HepG2 (cell line): Measurements from ENCODE around the gene NAT14. TPM values are rescaled to one million over a fixed set of nuclear protein-coding genes. Genes with fewer than 3 reads are reported as not detected.

Experiments
- FOXO1 ChIP-seq: sonication (generic); formaldehyde crosslinking; IDR thresholded peaks from 2 replicates; pipeline ENCODE4 v1.4.0; 2020; ENCODE audit warnings: missing genetic modification reagents
- FUBP1 ChIP-seq: sonication (generic); formaldehyde crosslinking; IDR thresholded peaks from 2 replicates; pipeline ENCODE4 v1.5.1; 2020; ENCODE audit warnings: missing genetic modification reagents, mild to moderate bottlenecking, borderline replicate concordance
- GTF3A ChIP-seq: sonication (generic); formaldehyde crosslinking; conservative IDR thresholded peaks from 2 replicates; pipeline ENCODE4 v1.4.0; 2020; ENCODE audit warnings: mild to moderate bottlenecking, missing genetic modification reagents
- HIVEP1 ChIP-seq: sonication (generic); formaldehyde crosslinking; IDR thresholded peaks from 2 replicates; pipeline ENCODE4 v1.4.0; 2020; ENCODE audit warnings: mild to moderate bottlenecking, missing genetic modification reagents
- KLF11 ChIP-seq: IDR thresholded peaks from 2 replicates; pipeline ENCODE4 v1.6.1; 2016; ENCODE audit warnings: missing compliant biosample characterization
- KLF6 ChIP-seq: IDR thresholded peaks from 2 replicates; pipeline ENCODE4 v1.8.0; 2016; ENCODE audit warnings: missing biosample characterization, missing genetic modification reagents
- MBNL3 ChIP-seq: fragments of 250-450 bp; sonication (Bioruptor Pico); conservative IDR thresholded peaks from 2 replicates; pipeline ENCODE4 v1.8.0; 2022; ENCODE audit warnings: mild to moderate bottlenecking, inconsistent platforms
- MNT ChIP-seq: fragments of 450-650 bp; IDR thresholded peaks from 2 replicates; pipeline ENCODE4 v1.6.1; 2016
- SIX1 ChIP-seq: sonication (generic); formaldehyde crosslinking; IDR thresholded peaks from 2 replicates; pipeline ENCODE4 v1.4.0; 2020; ENCODE audit warnings: missing genetic modification reagents, borderline replicate concordance
- ZBTB38 ChIP-seq: sonication (generic); formaldehyde crosslinking; IDR thresholded peaks from 2 replicates; pipeline ENCODE4 v1.5.1; 2020; ENCODE audit warnings: mild to moderate bottlenecking, missing genetic modification reagents
- ZBTB43 ChIP-seq: sonication (generic); formaldehyde crosslinking; conservative IDR thresholded peaks from 2 replicates; pipeline ENCODE4 v1.4.0; 2020; ENCODE audit warnings: missing genetic modification reagents
- ZFP1 ChIP-seq: IDR thresholded peaks from 2 replicates; pipeline ENCODE4 v1.6.1; 2016
- ZFP36 ChIP-seq: fragments of 150-350 bp; IDR thresholded peaks from 2 replicates; pipeline ENCODE4 v1.6.1; 2018; ENCODE audit warnings: borderline replicate concordance, low read length, low read depth; ENCODE audit not compliant: partially characterized antibody
- ZNF124 ChIP-seq: sonication (generic); formaldehyde crosslinking; IDR thresholded peaks from 2 replicates; pipeline ENCODE4 v1.4.0; 2020; ENCODE audit warnings: missing genetic modification reagents
- ZNF230 ChIP-seq: sonication (generic); formaldehyde crosslinking; IDR thresholded peaks from 2 replicates; pipeline ENCODE4 v1.4.0; 2020; ENCODE audit warnings: mild to moderate bottlenecking, missing genetic modification reagents
- ZNF24 ChIP-seq: fragments of 450-650 bp; IDR thresholded peaks from 2 replicates; pipeline ENCODE4 v1.6.1; 2017; ENCODE audit warnings: antibody characterized with exemption, mild to moderate bottlenecking
- ZNF331 ChIP-seq: sonication (generic); formaldehyde crosslinking; IDR thresholded peaks from 2 replicates; pipeline ENCODE4 v1.4.0; 2020; ENCODE audit warnings: missing genetic modification reagents
- ZNF543 ChIP-seq: sonication (generic); formaldehyde crosslinking; IDR thresholded peaks from 2 replicates; pipeline ENCODE4 v1.4.0; 2020; ENCODE audit warnings: mild to moderate bottlenecking, missing genetic modification reagents
- ZNF670 ChIP-seq: sonication (generic); formaldehyde crosslinking; IDR thresholded peaks from 2 replicates; pipeline ENCODE4 v1.8.0; 2022; ENCODE audit warnings: mild to moderate bottlenecking, missing genetic modification reagents, borderline replicate concordance
- ZNF678 ChIP-seq: sonication (generic); formaldehyde crosslinking; IDR thresholded peaks from 2 replicates; pipeline ENCODE4 v1.4.0; 2020; ENCODE audit warnings: mild to moderate bottlenecking, missing genetic modification reagents
- ZNF768 ChIP-seq: sonication (generic); formaldehyde crosslinking; IDR thresholded peaks from 2 replicates; pipeline ENCODE4 v1.4.0; 2020; ENCODE audit warnings: missing genetic modification reagents
- ZNF800 ChIP-seq: sonication (generic); formaldehyde crosslinking; IDR thresholded peaks from 2 replicates; pipeline ENCODE4 v1.4.0; 2020; ENCODE audit warnings: missing genetic modification reagents
- polyA plus RNA-seq, 8 experiments: library from polyadenylated mRNA; depleted of rRNA in 3 of 8; stranded (reverse) in 7 of 8; unstranded in 1 of 8; fragments of >200 nt; fragmentation: Illumina TruSeq in 4 of 8; extraction: Trizol in 4 of 8; gene quantifications; 2 replicates each; pipeline versions ENCODE4 v1.2.1 to v1.2.3, GENCODE V29; 2011 to 2016; ENCODE audit warnings: low read depth in 4 of 8, missing spikeins in 1 of 8, mixed read lengths in 1 of 8; ENCODE audit not compliant: insufficient read depth in 1 of 8
- total RNA-seq, 5 experiments: library from RNA; depleted of rRNA; stranded (reverse); fragments of >200 nt; fragmentation: Illumina TruSeq; extraction: Trizol; gene quantifications; 2 replicates each; pipeline ENCODE4 v1.2.3, GENCODE V29; 2016; ENCODE audit warnings: low read depth in 1 of 5
- TF ChIP-seq, protein P1 (sequence below): IDR thresholded peaks from 2 replicates; pipeline ENCODE4 v1.6.1; 2012; ENCODE audit warnings: low read length, improper control_type of control experiment

NAT14 gene
- total and polyA plus RNA-seq, 2 of the 13 experiments (the other 11 are each of a cell fraction or from before 2014, with no cell fraction given) = 20.7 to 22.3 TPM

GRCh38 chr19:55437410-55437809, 47.6 kb upstream of the NAT14 start (continued):
- TF ChIP-seq ZNF670 = no peak
- peak; percentile 74 for TF ChIP-seq ZNF331 (CRISPR knock-in tag)
- TF ChIP-seq ZNF543 (CRISPR knock-in tag) = no peak
- no peak for TF ChIP-seq ZNF678 (CRISPR knock-in tag)
- 0 out of 2 replicates have a peak, but pooled peaks have one; percentile 59 for TF ChIP-seq ZBTB43 (CRISPR knock-in tag)
- peak; percentile 96; the same call in 1 of the 2 replicates for TF ChIP-seq KLF11 (CRISPR knock-in tag)
- TF ChIP-seq ZNF230 (CRISPR knock-in tag) = no peak
- TF ChIP-seq ZNF124 (CRISPR knock-in tag) = no peak
- TF ChIP-seq HIVEP1 (CRISPR knock-in tag) = no peak
- no peak for TF ChIP-seq FUBP1
- no peak for TF ChIP-seq GTF3A (CRISPR knock-in tag)
- TF ChIP-seq, protein P1, sequence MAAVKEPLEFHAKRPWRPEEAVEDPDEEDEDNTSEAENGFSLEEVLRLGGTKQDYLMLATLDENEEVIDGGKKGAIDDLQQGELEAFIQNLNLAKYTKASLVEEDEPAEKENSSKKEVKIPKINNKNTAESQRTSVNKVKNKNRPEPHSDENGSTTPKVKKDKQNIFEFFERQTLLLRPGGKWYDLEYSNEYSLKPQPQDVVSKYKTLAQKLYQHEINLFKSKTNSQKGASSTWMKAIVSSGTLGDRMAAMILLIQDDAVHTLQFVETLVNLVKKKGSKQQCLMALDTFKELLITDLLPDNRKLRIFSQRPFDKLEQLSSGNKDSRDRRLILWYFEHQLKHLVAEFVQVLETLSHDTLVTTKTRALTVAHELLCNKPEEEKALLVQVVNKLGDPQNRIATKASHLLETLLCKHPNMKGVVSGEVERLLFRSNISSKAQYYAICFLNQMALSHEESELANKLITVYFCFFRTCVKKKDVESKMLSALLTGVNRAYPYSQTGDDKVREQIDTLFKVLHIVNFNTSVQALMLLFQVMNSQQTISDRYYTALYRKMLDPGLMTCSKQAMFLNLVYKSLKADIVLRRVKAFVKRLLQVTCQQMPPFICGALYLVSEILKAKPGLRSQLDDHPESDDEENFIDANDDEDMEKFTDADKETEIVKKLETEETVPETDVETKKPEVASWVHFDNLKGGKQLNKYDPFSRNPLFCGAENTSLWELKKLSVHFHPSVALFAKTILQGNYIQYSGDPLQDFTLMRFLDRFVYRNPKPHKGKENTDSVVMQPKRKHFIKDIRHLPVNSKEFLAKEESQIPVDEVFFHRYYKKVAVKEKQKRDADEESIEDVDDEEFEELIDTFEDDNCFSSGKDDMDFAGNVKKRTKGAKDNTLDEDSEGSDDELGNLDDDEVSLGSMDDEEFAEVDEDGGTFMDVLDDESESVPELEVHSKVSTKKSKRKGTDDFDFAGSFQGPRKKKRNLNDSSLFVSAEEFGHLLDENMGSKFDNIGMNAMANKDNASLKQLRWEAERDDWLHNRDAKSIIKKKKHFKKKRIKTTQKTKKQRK = no peak
- 0 out of 2 replicates have a peak, but pooled peaks have one; percentile 22 for TF ChIP-seq SIX1
- no peak for TF ChIP-seq ZFP1 (CRISPR knock-in tag)
- no peak for TF ChIP-seq MNT
- TF ChIP-seq MBNL3 (CRISPR knock-in tag) = no peak
- TF ChIP-seq FOXO1 (CRISPR knock-in tag) = peak; percentile 39; the same call in 1 of the 2 replicates
- peak; percentile 90 for TF ChIP-seq KLF6 (CRISPR knock-in tag)
- no peak for TF ChIP-seq ZBTB38 (CRISPR knock-in tag)
- peak; percentile 20; the same call in 1 of the 2 replicates for TF ChIP-seq ZNF768
- TF ChIP-seq ZNF800 = 0 out of 2 replicates have a peak, but pooled peaks have one; percentile 30
- no peak for TF ChIP-seq ZNF24
- no peak for TF ChIP-seq ZFP36
